DMS53 treated with DMSO at 0.1 percent for 48 hours (cell line): Measurements from ENCODE around the gene INS.

Experiments
- DNase-seq: peaks from one replicate; lab custom pipeline; 2025; ENCODE audit not compliant: unreplicated experiment; lab: John Stamatoyannopoulos, UW

The INS gene

DNA sequence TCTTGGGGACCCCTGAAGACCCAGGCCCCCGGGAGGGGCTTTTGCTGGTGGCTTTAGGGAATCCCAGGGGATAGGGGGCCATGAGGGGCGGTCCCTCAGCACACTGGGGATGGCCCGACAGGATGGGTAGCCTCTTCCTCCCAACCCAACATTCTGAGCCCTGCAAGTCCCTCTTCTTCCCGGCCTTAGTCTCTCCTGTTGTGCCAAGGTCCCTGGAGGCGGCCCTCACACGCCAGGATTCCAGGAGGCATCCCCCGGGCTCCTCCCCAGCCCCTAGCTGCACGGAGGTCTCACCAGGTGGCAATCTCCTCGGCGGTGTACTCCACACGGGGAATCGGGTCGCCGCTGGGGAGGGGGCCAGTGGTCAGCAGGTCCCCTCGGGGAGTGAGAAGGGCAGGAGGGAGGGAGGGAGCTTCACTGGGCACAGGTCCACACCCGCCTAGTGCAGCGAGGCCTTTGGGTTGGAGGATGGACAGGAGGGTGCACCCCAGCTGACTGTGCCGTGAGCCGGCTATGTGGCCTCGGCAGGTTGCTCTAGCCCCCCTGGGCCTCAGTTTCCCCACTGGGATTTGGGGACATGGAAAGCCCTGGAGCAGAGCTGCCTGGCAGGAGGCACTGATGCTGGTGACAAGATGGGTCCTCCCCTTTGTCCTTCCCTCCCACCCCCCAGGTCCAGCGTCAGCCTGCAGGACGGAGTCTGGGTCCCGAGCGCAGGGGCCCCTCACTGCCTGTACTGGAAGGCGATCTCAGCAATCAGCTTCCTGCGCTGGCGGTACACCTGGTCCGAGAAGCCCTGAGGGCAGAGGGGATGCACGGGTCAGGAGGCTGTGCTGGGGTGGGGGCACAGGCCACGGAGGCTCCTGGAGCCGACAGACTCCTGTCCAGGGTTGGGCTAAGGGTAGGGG, 6.4 kb upstream of the INS start:
- no peak for DNase-seq

DNA sequence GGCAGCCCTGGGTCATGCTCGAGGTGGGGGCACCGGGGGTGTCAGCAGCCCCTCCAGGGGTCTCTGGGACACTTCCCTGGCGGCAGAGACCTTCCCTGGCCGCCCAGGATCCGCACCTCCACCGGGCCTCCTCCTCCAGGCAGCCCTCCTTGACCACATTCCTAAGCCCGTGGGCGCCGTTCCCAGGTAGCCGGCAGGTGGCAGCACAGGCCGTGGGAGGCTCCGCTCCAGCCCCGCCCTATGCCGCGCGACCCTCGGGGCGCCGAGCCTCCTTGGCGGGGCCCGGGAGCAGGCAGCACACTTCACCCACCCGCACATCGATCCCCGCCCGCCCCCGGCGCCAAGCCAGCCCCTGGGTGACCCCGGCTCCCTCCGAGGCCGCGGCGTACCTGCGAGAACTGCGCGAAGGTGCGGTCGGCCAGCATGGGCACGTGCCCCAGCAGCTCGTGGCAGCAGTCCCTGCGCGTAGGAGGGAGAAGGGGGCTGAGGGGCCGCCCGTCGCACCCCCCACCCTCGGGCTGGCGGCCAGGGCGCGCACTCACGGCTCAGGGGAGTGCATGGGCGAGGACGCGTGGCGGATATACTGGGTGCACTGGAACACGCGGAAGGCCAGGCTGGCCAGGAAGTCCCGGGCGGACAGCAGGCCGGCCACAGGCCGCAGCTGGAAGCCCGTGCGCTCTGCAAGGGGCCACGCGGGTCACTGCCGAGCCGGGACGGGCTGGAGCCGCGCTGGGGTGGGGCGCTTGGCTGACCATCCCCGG, 5.3 kb upstream of the INS start:
- no peak for DNase-seq

DNA sequence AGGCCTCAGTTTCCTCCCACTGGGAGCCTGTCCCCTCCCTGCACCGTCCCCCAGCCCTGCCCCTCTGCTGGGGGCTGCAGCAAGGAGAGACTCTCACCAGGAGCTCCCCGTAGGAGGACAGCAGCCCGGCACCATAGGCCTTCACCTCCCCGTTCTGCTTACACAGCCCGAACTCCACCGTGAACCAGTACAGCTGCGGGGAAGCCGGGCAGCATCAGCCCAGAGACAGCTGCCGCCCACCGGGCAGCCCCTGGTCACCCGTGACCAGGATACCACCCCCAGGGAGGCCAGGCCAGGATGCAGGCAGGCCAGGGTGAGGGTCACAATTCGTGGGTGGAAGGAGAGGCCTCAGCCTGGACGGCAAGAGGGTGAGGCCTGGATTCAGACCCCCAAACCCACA, 4.6 kb upstream of the INS start:
- no peak for DNase-seq

DNA sequence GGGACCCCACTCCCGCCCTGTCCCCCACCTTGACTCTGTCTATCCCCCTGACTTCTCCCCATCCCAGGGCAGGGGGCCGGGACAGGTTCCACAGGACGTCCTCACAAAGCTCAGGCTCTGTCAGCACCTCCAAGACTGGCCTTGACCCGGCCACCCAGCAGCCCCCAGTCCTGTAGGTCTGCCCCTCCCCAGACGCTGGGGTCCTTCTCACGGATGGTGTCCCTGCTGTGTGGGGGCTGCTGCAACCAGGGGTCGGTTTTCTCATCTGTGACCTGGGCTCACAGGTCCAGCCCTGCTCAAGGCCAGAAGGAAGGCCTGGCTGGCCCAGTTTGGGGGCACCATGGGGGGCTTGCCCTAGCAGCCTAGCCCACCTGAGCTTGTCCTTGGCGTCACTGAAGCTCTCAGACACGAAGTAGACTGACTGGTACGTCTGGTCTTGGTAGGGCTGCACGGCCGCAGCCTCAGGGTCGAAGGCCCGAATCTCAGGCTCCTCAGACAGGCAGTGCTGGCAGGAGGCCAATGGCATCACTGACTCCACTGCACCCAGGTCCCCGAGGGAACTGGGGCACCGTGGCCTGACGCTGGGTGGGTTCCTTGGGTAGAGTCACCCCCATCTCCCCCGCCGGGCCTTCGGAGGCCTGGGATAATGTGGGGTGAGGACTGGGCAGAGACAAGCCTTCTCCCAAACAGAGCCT, 4.0 kb upstream of the INS start:
- DNase-seq = no peak

DNA sequence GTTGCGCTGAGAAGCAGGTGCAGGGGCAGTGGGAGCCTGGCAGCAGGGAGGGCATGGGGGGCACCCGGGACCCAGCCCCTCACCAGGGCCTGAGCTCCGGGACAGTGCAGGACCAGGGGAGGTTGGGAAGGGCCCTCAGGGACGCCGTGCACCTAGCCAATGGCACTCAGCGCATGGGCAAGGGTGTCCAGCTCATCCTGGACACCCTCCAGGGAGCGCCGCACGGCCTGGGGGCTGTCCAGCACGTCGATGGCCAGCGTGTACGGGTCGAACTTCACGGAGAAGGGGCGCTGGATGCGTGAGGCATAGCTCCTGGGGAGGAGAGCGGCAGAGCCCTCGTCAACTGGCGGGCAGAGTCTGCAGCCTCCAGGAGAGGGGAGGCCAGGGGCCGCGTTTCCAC, 3.1 kb upstream of the INS start:
- DNase-seq = no peak

DNA sequence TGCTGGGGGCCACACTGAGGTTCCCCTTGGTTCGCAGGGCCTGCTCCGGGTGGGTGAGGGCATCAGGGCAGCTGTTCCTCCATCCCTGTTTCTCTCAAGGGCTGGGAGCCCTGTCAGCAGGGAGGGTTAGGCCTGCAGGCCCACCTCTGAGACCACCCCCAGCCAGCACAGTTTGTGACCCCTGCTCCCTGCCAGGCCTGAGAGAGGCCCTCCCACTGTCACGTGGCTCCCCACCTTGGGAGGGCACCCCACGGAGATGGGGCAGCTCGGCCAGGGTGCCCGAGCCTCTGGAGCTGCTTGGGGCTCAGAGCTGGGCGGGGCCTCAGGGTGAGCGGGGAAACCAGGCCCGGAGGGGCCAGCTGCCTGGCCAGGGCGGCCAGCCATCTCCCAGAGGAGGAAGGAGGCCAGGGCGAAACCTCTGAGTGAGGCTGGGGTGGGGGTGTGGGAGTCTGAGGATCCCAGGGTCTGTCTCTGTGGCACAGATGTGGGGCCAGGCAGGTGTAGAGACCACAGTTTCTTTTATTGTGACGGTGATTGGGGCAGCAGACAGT, 2.5 kb upstream of the INS start:
- DNase-seq = no peak

DNA sequence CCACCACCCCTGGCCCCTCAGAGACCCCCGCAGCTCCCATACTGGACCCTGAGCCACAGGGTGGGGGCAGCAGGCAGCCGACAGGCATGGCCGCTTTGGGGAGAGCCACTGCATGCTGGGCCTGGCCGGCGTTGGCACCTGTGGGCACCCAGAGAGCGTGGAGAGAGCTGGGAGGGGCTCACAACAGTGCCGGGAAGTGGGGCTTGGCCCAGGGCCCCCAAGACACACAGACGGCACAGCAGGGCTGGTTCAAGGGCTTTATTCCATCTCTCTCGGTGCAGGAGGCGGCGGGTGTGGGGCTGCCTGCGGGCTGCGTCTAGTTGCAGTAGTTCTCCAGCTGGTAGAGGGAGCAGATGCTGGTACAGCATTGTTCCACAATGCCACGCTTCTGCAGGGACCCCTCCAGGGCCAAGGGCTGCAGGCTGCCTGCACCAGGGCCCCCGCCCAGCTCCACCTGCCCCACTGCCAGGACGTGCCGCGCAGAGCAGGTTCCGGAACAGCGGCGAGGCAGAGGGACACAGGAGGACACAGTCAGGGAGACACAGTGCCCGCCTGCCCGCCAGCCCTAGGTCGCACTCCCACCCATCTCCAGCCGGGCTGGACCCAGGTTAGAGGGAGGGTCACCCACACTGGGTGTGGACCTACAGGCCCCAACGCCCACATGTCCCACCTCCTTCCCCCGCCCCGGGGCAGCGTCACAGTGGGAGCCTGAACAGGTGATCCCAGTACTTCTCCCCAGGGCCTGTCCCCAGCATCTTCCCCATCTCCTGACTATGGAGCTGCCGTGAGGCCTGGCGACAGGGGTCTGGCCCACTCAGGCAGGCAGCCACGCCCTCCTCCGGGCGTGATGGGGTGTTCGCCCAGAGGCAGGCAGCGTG, 1.2 kb downstream of the INS start:
- DNase-seq = no peak

DNA sequence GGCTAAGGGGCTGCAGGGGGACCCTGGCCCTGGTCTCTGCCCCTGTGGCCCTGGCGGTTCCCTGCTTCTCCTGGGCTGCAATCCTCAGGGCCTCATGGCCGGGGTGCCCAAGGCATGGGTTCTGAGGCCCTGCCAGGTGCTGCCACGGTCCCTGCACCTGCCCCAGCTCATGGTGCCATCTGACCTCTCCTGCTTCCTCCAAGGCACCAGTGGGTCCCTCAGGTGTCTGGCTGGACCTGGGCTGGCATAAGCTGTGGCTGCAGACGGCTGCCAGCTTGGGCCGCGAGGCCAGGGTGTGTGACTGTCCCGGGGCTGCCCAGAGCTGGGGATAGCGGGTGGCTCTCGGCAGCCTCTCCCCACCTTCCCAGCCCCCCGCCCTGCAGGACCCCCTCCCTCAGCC, 2.0 kb downstream of the INS start:
- DNase-seq = no peak

DNA sequence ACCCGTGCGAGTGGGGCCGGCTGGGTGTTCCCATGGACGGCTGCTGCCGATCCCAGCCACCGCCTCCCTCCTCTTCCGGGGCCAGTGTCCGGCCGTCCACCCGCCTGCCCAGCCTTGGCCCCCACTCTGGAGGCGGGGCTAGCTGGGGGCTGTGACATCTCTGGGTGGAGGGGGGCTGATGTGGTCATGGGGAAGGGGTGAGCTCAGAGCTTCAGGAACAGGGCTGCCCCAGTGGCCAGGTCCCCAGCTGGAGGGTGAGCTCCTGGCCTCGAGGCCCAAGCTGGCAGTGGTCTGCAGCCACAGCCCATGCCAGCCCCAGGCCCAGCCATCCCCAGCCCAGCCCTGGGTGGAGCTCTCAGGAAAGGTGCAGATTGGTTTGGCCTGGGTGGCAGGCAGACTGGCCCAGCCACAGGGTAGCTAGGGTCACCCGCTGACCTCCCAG, 2.7 kb downstream of the INS start:
- DNase-seq = no peak

DNA sequence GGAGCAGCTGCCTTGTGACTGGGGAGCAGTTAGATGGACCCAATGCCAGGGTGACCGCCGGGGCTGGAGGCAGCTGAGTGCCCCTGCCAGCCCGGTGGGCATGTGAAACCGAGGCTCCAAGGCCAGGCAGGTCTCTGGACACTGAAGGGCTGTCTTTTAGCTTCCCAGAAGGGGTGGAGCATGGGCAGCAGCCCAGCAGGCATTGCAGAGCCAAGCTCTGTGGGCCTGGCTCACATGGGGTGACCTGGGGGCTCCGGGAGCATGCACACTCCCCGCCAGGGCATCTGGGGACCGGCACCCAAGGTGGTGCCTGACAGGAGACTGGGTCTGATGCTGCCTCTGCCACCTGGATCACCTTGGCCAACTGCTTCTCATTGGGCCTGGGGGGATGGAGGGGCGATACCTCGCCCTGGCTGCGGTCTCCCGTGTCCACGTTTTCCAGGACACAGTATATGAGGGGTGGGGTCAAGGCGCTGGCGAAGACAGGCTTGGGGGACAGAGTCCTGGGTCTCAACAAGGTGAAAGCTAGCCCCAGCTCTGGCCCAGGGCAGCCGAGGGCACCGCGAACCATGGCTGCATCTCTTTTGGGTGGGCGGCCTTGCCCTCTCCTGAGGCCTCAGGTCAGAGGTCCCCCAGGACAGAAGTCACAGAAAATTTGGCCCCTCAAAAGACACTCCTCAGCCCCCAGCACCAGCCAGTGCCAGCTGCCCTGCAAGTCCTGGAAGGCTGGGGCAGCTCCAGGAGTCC, 3.5 kb downstream of the INS start:
- DNase-seq = no peak

DNA sequence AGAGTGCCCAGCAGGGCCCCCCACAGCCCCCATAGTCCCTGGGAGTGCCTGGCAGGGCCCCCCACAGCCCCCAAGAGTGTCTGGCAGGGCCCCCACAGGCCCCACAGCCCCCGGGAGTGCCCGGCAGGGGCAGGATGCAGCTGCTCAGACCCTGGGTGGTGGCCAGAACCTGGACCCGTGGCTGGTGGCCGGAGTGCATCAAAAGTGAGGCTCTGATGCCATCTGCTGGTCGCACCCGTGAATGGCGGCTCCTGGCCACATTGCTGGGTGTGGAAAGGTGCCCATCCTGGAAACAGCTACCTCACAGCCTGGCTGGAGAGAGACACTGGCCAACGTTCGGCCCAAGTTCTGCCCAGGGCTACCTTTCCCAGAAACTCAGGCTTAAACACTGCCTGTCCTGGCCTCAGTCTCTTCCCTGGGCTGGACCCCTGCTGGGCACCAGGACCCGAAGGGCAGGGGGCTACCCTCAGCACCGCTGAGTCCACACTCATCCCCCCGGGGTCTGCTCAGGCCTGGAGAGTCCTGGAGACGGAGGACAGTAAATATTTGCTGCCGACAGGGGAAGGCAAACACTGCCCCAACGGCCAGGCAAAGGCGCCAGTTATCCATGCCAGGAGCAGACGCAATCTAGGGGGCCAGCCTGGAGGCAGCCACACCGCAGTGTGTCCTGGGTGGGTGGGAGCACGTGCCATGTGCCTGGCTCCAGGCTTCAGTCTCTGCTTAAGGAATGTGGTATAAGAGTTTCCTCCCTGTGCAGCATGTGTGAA, 4.4 kb downstream of the INS start:
- peak; percentile 61 for DNase-seq

DNA sequence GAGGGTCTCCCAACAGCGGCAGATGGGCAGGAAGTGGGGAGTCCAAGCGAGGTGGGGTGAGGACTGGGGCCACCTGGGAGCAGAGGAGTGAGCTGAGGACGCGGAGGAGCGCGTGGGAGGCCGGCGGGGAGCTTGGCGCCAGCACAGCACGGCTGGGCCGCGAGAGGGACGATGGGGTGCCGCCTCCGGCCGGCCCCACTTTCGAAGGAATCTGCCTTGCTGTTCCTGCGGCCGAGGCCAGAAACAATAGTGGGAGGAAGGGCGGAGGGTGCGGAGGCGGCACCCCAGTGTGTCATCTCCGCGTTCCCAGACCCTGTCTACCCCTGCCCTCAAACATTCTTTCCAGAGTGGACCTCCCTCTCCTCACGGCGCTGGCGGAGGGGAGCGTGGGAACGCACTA, 5.5 kb downstream of the INS start:
- no peak for DNase-seq

DNA sequence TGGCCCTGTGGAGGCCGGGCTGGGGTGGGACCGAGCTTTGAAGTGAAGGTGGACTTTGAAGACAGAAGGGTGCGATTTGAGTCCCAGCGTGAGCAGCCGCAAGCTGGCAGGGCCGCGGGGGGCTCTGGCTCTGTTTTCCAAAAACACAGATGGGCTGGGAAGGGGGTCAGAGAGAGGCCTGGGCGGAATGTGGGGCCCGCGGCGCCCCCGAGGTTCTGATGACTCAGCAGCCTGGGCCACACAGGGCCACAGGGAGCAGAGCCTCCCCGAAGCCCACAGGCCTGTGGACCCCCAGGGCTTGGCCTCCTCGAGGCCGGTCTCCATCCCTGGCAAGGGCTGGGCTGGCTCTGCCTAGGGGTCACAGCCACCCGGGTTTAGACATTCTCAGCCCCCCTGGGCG, 6.1 kb downstream of the INS start:
- DNase-seq = no peak

DNA sequence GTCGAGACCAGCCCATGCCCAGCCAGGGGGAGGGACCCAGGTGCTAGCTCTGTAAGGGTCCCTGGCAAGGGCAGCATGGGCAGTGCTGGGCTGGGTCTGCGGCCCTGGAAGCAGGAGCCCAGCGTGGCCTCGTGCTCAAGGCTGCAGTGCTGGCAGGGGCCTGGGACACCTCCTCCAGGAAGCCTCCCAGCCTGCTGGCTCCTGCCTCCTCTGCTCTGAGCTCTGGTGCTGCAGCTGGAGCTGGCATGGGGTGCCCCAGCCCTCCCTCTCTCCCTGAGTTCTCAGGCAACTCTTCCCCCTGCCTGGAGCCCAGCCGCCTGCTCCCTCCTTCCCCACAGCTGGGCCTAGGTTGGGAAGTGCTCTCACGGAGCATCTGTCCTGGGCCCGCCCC, 6.8 kb downstream of the INS start:
- DNase-seq = no peak

DNA sequence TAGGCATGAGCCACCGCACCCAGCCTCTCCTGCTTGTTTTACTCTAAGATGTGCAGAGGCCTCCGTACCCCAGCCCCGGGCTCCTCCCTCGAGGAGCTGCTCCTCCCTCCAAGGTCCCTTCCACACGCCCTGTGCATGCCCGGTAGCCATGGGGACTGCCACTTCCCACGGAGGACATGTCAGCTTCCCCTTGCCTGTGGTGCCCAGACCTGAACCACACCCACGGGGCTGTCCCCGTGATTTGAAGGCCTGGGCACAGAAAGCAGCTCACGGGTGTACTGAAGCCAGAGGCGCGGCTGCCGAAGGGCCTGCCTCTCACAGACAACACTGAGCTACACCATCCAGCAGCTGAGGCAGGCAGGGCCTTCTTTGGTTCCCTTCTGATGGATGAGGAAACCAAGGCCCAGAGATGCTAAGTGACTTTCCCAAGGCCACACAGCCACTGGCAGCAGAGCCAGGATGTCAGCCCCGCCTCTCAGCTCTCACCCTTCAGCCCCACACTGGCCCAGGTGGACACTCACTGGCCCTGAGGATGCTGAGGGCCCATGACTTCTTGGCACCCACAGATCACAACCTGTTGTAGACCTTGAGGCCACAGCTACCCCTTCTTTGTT, 7.3 kb downstream of the INS start:
- DNase-seq = no peak

DNA sequence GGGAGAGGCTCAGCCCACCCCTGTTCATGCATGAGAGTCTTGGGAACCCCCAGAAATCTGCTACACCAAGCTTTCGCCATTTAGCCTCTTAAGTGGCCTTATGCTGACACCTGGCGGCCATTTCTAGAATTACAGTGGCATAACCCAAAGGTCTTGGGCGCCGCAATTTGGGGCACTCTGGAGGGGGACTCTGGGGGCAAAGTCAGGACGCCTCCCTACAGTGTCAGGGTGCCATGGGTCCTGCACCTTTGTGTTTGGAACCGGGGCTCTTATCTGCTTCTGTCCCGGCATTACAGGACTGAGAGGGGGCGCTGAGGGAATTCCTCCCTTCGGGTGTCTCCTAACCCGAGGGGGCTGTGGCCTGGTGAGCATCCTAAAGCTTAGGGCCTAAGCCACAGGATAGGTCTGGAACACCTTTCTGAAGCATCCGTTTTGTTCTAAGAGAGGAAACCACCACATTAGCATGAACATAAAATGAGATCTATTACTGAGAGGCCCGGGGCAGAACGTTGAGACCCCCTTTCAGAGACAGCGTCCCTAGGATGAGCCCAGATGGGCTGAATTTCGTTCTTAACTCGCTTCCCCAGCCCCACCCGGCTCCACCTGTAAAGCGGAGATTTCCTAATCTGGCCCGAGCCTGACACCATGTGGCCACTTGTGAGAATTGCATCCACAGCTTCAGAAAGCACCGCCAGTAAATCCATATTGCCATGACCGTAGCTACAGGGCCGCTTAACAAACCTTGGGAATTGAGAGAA, 9.3 kb downstream of the INS start:
- peak; percentile 77 for DNase-seq

DNA sequence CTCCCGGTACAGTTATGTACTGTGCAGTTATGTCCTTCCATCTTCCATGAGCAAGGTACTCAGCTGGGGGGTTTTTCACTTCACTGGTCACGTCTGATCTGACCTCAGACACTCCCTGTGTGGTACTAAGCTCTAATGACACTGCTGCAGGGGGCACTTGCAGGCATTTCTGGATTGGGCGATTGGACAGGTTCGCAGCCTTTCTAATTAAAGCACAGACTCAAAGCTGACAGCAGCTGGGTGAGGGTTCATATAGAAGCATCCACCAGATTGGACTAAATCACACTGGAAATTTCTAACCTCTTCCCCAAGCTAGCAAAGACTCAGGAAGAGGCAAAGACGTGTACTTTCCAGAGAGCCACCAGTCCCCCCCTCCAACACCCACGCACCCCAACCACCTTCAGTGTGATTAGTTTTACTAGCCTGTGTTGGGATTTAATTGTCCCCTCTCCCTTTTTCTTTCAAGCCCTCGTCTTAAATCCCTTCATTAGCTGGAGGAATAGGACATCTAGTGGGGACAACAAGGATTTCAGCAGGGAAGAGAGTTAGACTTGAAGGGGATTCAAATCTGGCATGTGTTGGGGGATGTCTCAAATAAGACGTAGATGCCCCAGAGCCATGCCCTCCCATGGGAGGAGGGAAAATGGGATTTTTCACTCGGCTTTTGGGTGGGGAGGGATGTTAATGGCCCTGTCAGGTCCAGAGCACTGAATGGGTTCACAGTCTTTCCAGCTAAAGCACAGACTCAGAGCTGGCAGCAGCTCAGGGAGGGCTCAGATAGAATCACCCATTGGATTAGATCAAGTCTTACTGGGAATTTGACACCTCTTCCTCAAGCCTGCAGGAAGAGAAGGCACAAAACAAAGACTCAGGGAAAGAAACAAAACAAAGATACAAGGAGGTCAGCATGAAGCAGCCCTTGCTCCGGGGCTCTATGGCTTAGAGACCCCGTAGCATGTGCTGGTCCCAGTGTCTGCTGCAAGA, 10.9 kb downstream of the INS start:
- DNase-seq = no peak
